HG02970 (cell line): ENCODE measurements around the gene TNC.

ENCODE experiments used
- ATAC-seq: cut with Tn5 transposase; IDR thresholded peaks from one replicate; pipeline ENCODE4 v1.9.1; 2021; ENCODE audit warnings: mild to moderate bottlenecking, moderate library complexity, moderate number of reproducible peaks; ENCODE audit not compliant: unreplicated experiment, low FRiP score

TNC gene

GRCh38 chr9:114988962-114989599 is 128.9 kb downstream of the TNC start:
- no peak for ATAC-seq

GRCh38 chr9:114987116-114987515 is 130.8 kb downstream of the TNC start:
- no peak for ATAC-seq

- no peak for ATAC-seq
These were observed 131.9 kb downstream of the TNC start for GRCh38 chr9:114985959-114986501.

GRCh38 chr9:114981063-114981462 is 136.9 kb downstream of the TNC start:
- no peak for ATAC-seq

GRCh38 chr9:114973216-114973615 is 144.7 kb downstream of the TNC start:
- ATAC-seq, result no peak

GRCh38 chr9:114972510-114973136 is 145.3 kb downstream of the TNC start:
- no peak for ATAC-seq
